HCT116 (cell line): ENCODE results near the gene CLDN34. TPM values are rescaled to one million over a fixed set of nuclear protein-coding genes. Genes with fewer than 3 reads are reported as not detected.

Experiments
- ATAC-seq: fragments of 200-7000 bp; cut with Tn5 transposase; 2 replicates; pipeline ENCODE4 v1.9.1; 2020; ENCODE audit warnings: mild to moderate bottlenecking, moderate library complexity
- BruUV-seq: library from RNA; stranded (reverse); fragments of 400-500 nt; replicated peaks from 2 replicates; lab custom pipeline; 2021; lab: Mats Ljungman, UMichigan
- CTCF ChIA-PET: fragments of 300-600 bp; sonication (Branson Sonifier 250); formaldehyde crosslinking; loops from one replicate; lab custom pipeline; 2021; ENCODE audit warnings: antibody characterized with exemption; lab: Charles Lee
- POLR2A ChIA-PET: fragments of 300-600, 350-600 bp; sonication (Branson Sonifier 250); formaldehyde crosslinking; loops from one replicate; lab custom pipeline; 2021; ENCODE audit warnings: antibody characterized with exemption; lab: Charles Lee
- RAD21 ChIA-PET, 2 experiments: fragments of 300-600 bp; sonication (Branson Sonifier 250); formaldehyde crosslinking; loops; one replicate each; lab custom pipeline; 2023; ENCODE audit warnings: low total read pairs in 2 of 2; ENCODE audit not compliant: uncharacterized antibody in 2 of 2, unreplicated experiment in 2 of 2, low non-redundant PET in 1 of 2; lab: Charles Lee
- DNase-seq: peaks from one replicate; pipeline ENCODE4 v3.0.0-alpha.2; 2010; ENCODE audit warnings: low read depth, low spot score
- H2AFZ ChIP-seq: fragments of 200-600 bp; shearing (Covaris generic), sonication (generic); 2 replicates; pipeline ENCODE4 v1.6.1; 2017; ENCODE audit warnings: low read depth, mixed run types, mixed read lengths, antibody characterized with exemption, low read length; ENCODE audit not compliant: poor library complexity, severe bottlenecking
- H3K27ac ChIP-seq: 2 replicates; pipeline ENCODE4 v1.5.1; 2012; ENCODE audit warnings: low read depth, low read length
- H3K27me3 ChIP-seq: fragments of 200-600 bp; sonication (generic); 2 replicates; pipeline ENCODE4 v1.6.1; 2016; ENCODE audit warnings: mixed run types, low read length, mixed read lengths; ENCODE audit not compliant: insufficient read depth
- H3K36me3 ChIP-seq, 2 experiments: fragments of 200-500 bp in 1 of 2; fragments of 200-600 bp in 1 of 2; sonication (Bioruptor generic) in 1 of 2; sonication (generic) in 1 of 2; 2 replicates each; pipeline versions ENCODE4 v1.5.1 to v1.6.1; 2014 to 2016; ENCODE audit warnings: low read length in 2 of 2, inconsistent platforms in 1 of 2, mixed read lengths in 1 of 2, mixed run types in 1 of 2; ENCODE audit not compliant: insufficient read depth in 2 of 2, control insufficient read depth in 1 of 2
- H3K4me1 ChIP-seq, 2 experiments: fragments of 200-600 bp in 1 of 2; sonication (generic) in 1 of 2; 2 replicates each; pipeline versions ENCODE4 v1.5.1 to v1.6.1; 2012 to 2017; ENCODE audit warnings: low read length in 2 of 2, inconsistent platforms in 1 of 2, mild to moderate bottlenecking in 1 of 2, mixed read lengths in 1 of 2, mixed run types in 1 of 2, moderate library complexity in 1 of 2; ENCODE audit not compliant: insufficient read depth in 2 of 2, control insufficient read depth in 1 of 2
- H3K4me2 ChIP-seq: fragments of 200-600 bp; sonication (generic); 2 replicates; pipeline ENCODE4 v1.6.1; 2017; ENCODE audit warnings: mixed run types, low read length, mixed read lengths
- H3K4me3 ChIP-seq, 2 experiments: fragments of 200-600 bp in 1 of 2; sonication (generic) in 1 of 2; replicated peaks in 1 of 2; 2 replicates each; pipeline ENCODE4 v1.5.1; 2011 to 2016; ENCODE audit warnings: low read length in 2 of 2, control low read depth in 1 of 2, low read depth in 1 of 2, mild to moderate bottlenecking in 1 of 2, mixed read lengths in 1 of 2, mixed run types in 1 of 2
- H3K79me2 ChIP-seq: fragments of 200-600 bp; sonication (generic); 2 replicates; pipeline ENCODE4 v1.6.1; 2017; ENCODE audit warnings: mild to moderate bottlenecking, mixed run types, low read length, moderate library complexity, mixed read lengths; ENCODE audit not compliant: insufficient read depth
- H3K9ac ChIP-seq: fragments of 200-600 bp; sonication (generic); 2 replicates; pipeline ENCODE4 v1.6.1; 2016; ENCODE audit warnings: low read length, mixed read lengths
- H3K9me2 ChIP-seq: fragments of 200-600 bp; sonication (generic), shearing (Covaris generic); 2 replicates; pipeline ENCODE4 v1.6.1; 2017; ENCODE audit warnings: mixed run types, mild to moderate bottlenecking, moderate library complexity; ENCODE audit not compliant: insufficient read depth
- H3K9me3 ChIP-seq, 2 experiments: fragments of 200-500 bp in 1 of 2; fragments of 200-600 bp in 1 of 2; sonication (Bioruptor generic) in 1 of 2; sonication (generic) in 1 of 2; 2 replicates each; pipeline ENCODE4 v1.6.1; 2014 to 2017; ENCODE audit warnings: low read length in 2 of 2, mixed read lengths in 2 of 2, inconsistent platforms in 1 of 2, low read depth in 1 of 2, mild to moderate bottlenecking in 1 of 2, mixed run types in 1 of 2, moderate library complexity in 1 of 2; ENCODE audit not compliant: control insufficient read depth in 1 of 2, insufficient read depth in 1 of 2
- H4K20me1 ChIP-seq: fragments of 200-600 bp; sonication (generic), shearing (Covaris generic); 2 replicates; pipeline ENCODE4 v1.6.1; 2017; ENCODE audit warnings: mixed run types, mild to moderate bottlenecking, moderate library complexity; ENCODE audit not compliant: insufficient read depth
- ATF3 ChIP-seq: IDR thresholded peaks from 2 replicates; pipeline ENCODE4 v1.6.1; 2012
- CBX3 ChIP-seq: IDR thresholded peaks from 2 replicates; pipeline ENCODE4 v1.6.1; 2012; ENCODE audit warnings: low read depth
- CEBPB ChIP-seq: IDR thresholded peaks from 2 replicates; pipeline ENCODE4 v1.6.1; 2012; ENCODE audit warnings: low read depth
- EGR1 ChIP-seq: IDR thresholded peaks from 2 replicates; pipeline ENCODE4 v1.6.1; 2012; ENCODE audit warnings: low read depth
- ELF1 ChIP-seq: IDR thresholded peaks from 2 replicates; pipeline ENCODE4 v1.6.1; 2012; ENCODE audit warnings: low read depth, borderline replicate concordance
- EZH2 ChIP-seq: fragments of 200-600 bp; sonication (generic); IDR thresholded peaks from 2 replicates; pipeline ENCODE4 v1.6.1; 2017; ENCODE audit warnings: antibody characterized with exemption, mixed run types
- EZH2phosphoT487 ChIP-seq: fragments of 200-600 bp; IDR thresholded peaks from 2 replicates; pipeline ENCODE4 v1.6.1; 2018; ENCODE audit warnings: antibody characterized with exemption, borderline replicate concordance
- FOSL1 ChIP-seq: IDR thresholded peaks from 2 replicates; pipeline ENCODE4 v1.6.1; 2012; ENCODE audit warnings: low read depth
- POLR2A ChIP-seq: IDR thresholded peaks from 2 replicates; pipeline ENCODE4 v1.7.0; 2011; ENCODE audit warnings: borderline replicate concordance; ENCODE audit not compliant: insufficient read depth, insufficient read length; ENCODE audit errors: extremely low read depth
- POLR2AphosphoS5 ChIP-seq: IDR thresholded peaks from 2 replicates; pipeline ENCODE4 v1.6.1; 2011; ENCODE audit warnings: mild to moderate bottlenecking, low read depth, low read length, moderate library complexity
- RAD21 ChIP-seq: IDR thresholded peaks from 2 replicates; pipeline ENCODE4 v1.6.1; 2012; ENCODE audit warnings: low read depth, mild to moderate bottlenecking
- REST ChIP-seq: IDR thresholded peaks from 2 replicates; pipeline ENCODE4 v1.6.1; 2012; ENCODE audit warnings: low read depth
- SP1 ChIP-seq: IDR thresholded peaks from 2 replicates; pipeline ENCODE4 v1.6.1; 2012; ENCODE audit warnings: low read depth
- TCF7L2 ChIP-seq: IDR thresholded peaks from 2 replicates; pipeline ENCODE4 v1.7.0; 2011; ENCODE audit warnings: borderline replicate concordance, inconsistent platforms; ENCODE audit not compliant: insufficient read depth, insufficient read length; ENCODE audit errors: extremely low read depth
- YY1 ChIP-seq: IDR thresholded peaks from 2 replicates; pipeline ENCODE4 v1.6.1; 2011; ENCODE audit warnings: low read length, low read depth, moderate library complexity, mild to moderate bottlenecking; ENCODE audit not compliant: insufficient replicate concordance; ENCODE audit errors: extremely low read depth
- intact Hi-C: fragments of 100-400 bp; cut with micrococcal nuclease; formaldehyde crosslinking; loops from 2 replicates; pipeline ENCODE4 v1.10.0; 2022
- total RNA-seq: library from RNA; stranded (reverse); gene quantifications from one replicate; pipeline ENCODE4 v1.2.1, GENCODE V29; 2021; ENCODE audit not compliant: unreplicated experiment

The CLDN34 gene
- total RNA-seq, 1 experiment from 2014 or later, result not detected

GRCh38 chrX:9938516-9938915 is 28.6 kb upstream of the CLDN34 start:
- CTCF ChIA-PET, result no interaction called here
- intact Hi-C loops, result no loop called here
- no peak for ATAC-seq
- TF ChIP-seq SP1 (no peak), ATF3 (no peak), CEBPB (no peak), POLR2A (no peak), FOSL1 (no peak), ELF1 (no peak), EZH2phosphoT487 (no peak), RAD21 (no peak), REST (no peak), POLR2AphosphoS5 (no peak), YY1 (no peak), CBX3 (no peak), EGR1 (no peak), TCF7L2 (no peak), EZH2 (no peak)
- Histone ChIP-seq H3K27ac (no peak overlapping the region), H3K27me3 (no peaks in the 10 kb centered on the region), H3K79me2 (no peaks in the 10 kb centered on the region), H4K20me1 (no peaks in the 10 kb centered on the region), H3K4me3 (no peak overlapping the region), H3K4me1 (no peaks in the 10 kb centered on the region), H2AFZ (no peak overlapping the region), H3K36me3 (no peaks in the 10 kb centered on the region), H3K9me3 (no peaks in the 10 kb centered on the region), H3K9ac (no peak overlapping the region), H3K9me2 (no peaks in the 10 kb centered on the region), H3K4me2 (no peak overlapping the region)
- no TSS peak for BruUV-seq
- no peak for DNase-seq
- RAD21 ChIA-PET, result no interaction called here
- POLR2A ChIA-PET, result no interaction called here
